ENCODE results near the gene GPR37.

GRCh38 chr7:124751027-124751426, 14.6 kb downstream of the GPR37 start:
- no peak for TF ChIP-seq CTCF (IDR thresholded peaks at IDR 0.05 in 2 of 3, conservative IDR thresholded peaks at IDR 0.05 in 1 of 3; ENCODE audit: control insufficient read depth in 2 of 3, extremely low read depth in 1 of 3, insufficient read depth in 1 of 3, low read depth in 3 of 3, low read length in 3 of 3)
- no peak for TF ChIP-seq ZNF274 (IDR thresholded peaks at IDR 0.05; ENCODE audit: insufficient read depth, insufficient read length)
- TF ChIP-seq MAX (IDR thresholded peaks at IDR 0.05; ENCODE audit: low read depth, low read length), result no peak
- TF ChIP-seq RAD21 (IDR thresholded peaks at IDR 0.05; ENCODE audit: insufficient read depth, low read depth, low read length), result no peak
- no peak for TF ChIP-seq GABPA (IDR thresholded peaks at IDR 0.05; ENCODE audit: low read depth)
- no peak for TF ChIP-seq ZNF592 (IDR thresholded peaks at IDR 0.05)
- TF ChIP-seq SREBF1 (IDR thresholded peaks at IDR 0.05; ENCODE audit: low read length), result no peak
- TF ChIP-seq RAD51 (IDR thresholded peaks at IDR 0.05), result no peak

Measured in GM12878 (cell line).